HCT116 (cell line): ENCODE measurements around the gene SND1.

Experiments
- CTCF ChIP-seq, 3 experiments: fragments of 200-600 bp in 1 of 3; sonication (generic) in 1 of 3; IDR thresholded peaks in 2 of 3; conservative IDR thresholded peaks in 1 of 3; 2 replicates each; pipeline ENCODE4 v1.5.1; 2012 to 2017; ENCODE audit warnings: low read depth in 2 of 3, low read length in 2 of 3, antibody characterized with exemption in 1 of 3, borderline replicate concordance in 1 of 3, control low read depth in 1 of 3, mild to moderate bottlenecking in 1 of 3, mixed read lengths in 1 of 3, mixed run types in 1 of 3, moderate library complexity in 1 of 3; ENCODE audit not compliant: insufficient read depth in 1 of 3
- ELF1 ChIP-seq: IDR thresholded peaks from 2 replicates; pipeline ENCODE4 v1.6.1; 2012; ENCODE audit warnings: low read depth, borderline replicate concordance
- EZH2 ChIP-seq: fragments of 200-600 bp; sonication (generic); IDR thresholded peaks from 2 replicates; pipeline ENCODE4 v1.6.1; 2017; ENCODE audit warnings: antibody characterized with exemption, mixed run types
- MAX ChIP-seq: IDR thresholded peaks from 2 replicates; pipeline ENCODE4 v1.6.1; 2012
- POLR2A ChIP-seq: IDR thresholded peaks from 2 replicates; pipeline ENCODE4 v1.7.0; 2011; ENCODE audit warnings: borderline replicate concordance; ENCODE audit not compliant: insufficient read depth, insufficient read length; ENCODE audit errors: extremely low read depth
- POLR2AphosphoS5 ChIP-seq: IDR thresholded peaks from 2 replicates; pipeline ENCODE4 v1.6.1; 2011; ENCODE audit warnings: mild to moderate bottlenecking, low read depth, low read length, moderate library complexity
- SP1 ChIP-seq: IDR thresholded peaks from 2 replicates; pipeline ENCODE4 v1.6.1; 2012; ENCODE audit warnings: low read depth
- TCF7L2 ChIP-seq: IDR thresholded peaks from 2 replicates; pipeline ENCODE4 v1.7.0; 2011; ENCODE audit warnings: borderline replicate concordance, inconsistent platforms; ENCODE audit not compliant: insufficient read depth, insufficient read length; ENCODE audit errors: extremely low read depth
- YY1 ChIP-seq: IDR thresholded peaks from 2 replicates; pipeline ENCODE4 v1.6.1; 2011; ENCODE audit warnings: low read length, low read depth, moderate library complexity, mild to moderate bottlenecking; ENCODE audit not compliant: insufficient replicate concordance; ENCODE audit errors: extremely low read depth
- ZNF274 ChIP-seq: fragments of 200-500 bp; sonication (Bioruptor generic); IDR thresholded peaks from 2 replicates; pipeline ENCODE4 v1.6.1; 2014; ENCODE audit warnings: mild to moderate bottlenecking, low read depth, low read length, inconsistent platforms

DNA sequence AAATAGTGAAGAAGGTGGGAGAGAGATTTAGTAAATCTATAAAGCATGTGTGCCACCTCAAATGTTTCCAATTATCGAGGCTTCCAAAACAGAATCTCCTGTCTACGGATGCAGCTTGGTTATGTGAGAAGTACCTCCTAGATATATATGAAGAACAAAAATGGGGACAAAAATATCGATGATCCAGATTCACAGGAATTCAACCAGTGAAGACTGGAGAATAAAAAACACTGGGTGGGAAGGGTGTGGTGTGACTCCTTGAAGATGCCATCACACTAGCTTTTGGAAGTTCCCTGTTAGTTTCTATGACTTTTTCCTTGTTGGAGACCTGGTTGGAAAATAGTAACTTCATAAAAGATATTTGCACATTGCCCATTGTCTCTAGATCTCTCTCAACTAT, 226.8 kb downstream of the SND1 start:
- TF ChIP-seq CTCF (IDR thresholded peaks at IDR 0.05 in 2 of 3, conservative IDR thresholded peaks at IDR 0.05 in 1 of 3; ENCODE audit: borderline replicate concordance in 1 of 3, insufficient read depth in 1 of 3, low read depth in 2 of 3, low read length in 2 of 3): no peak
- TF ChIP-seq EZH2: no peak
- no peak for TF ChIP-seq POLR2A
- TF ChIP-seq YY1: no peak
- TF ChIP-seq SP1: no peak
- no peak for TF ChIP-seq MAX
- no peak for TF ChIP-seq ELF1
- no peak for TF ChIP-seq ZNF274
- TF ChIP-seq POLR2AphosphoS5: no peak
- TF ChIP-seq TCF7L2: no peak
